Measurements from ENCODE around the gene RIF1.
"Not testable (repeated sequence)": the region's sequence is repeated elsewhere in the genome, so short reads cannot be mapped to it uniquely, and the experiment has no call there.

The RIF1 gene

GRCh38 chr2:151409601-151410484 lies at the start of gene RIF1:
TSS of gene RIF1 (plus strand) at chr2:151409902. CDS start at chr2:151410424, 522 bp downstream.
- DNase-seq = peak; percentile 89

GRCh38 chr2:151361674-151362370 lies 47.9 kb upstream of the RIF1 start:
- no peak for DNase-seq

GRCh38 chr2:151363709-151364108 lies 46.0 kb upstream of the RIF1 start:
- no peak for DNase-seq

GRCh38 chr2:151367571-151367970 lies 42.1 kb upstream of the RIF1 start:
- DNase-seq = no peak

GRCh38 chr2:151374436-151374835 lies 35.3 kb upstream of the RIF1 start:
- DNase-seq = peak; percentile 2

GRCh38 chr2:151379169-151379568 lies 30.5 kb upstream of the RIF1 start:
- DNase-seq = no peak

GRCh38 chr2:151380580-151381235 lies 29.0 kb upstream of the RIF1 start:
- no peak for DNase-seq

- DNase-seq = no peak
These were observed 28.4 kb upstream of the RIF1 start for GRCh38 chr2:151381266-151381665.

- DNase-seq = no peak
These were observed 21.7 kb upstream of the RIF1 start for GRCh38 chr2:151388011-151388410.

GRCh38 chr2:151391436-151391835 lies 18.3 kb upstream of the RIF1 start:
- no peak for DNase-seq

GRCh38 chr2:151394509-151394908 lies 15.2 kb upstream of the RIF1 start:
- no peak for DNase-seq

GRCh38 chr2:151395509-151396374 lies 14.0 kb upstream of the RIF1 start:
- DNase-seq = no peak

- DNase-seq = no peak
These were observed 9.7 kb upstream of the RIF1 start for GRCh38 chr2:151399981-151400380.

- no peak for DNase-seq
These were observed 8.6 kb upstream of the RIF1 start for GRCh38 chr2:151401149-151401548.

- no peak for DNase-seq
These were observed 5.8 kb upstream of the RIF1 start for GRCh38 chr2:151403914-151404313.

GRCh38 chr2:151405376-151405775 lies 4.3 kb upstream of the RIF1 start:
- DNase-seq = no peak

- no peak for DNase-seq
These were observed 2.4 kb upstream of the RIF1 start for GRCh38 chr2:151407281-151407680.

GRCh38 chr2:151408788-151409600 lies 708 bp upstream of the RIF1 start:
- no peak for DNase-seq

- peak; percentile 24 for DNase-seq
These were observed 758 bp downstream of the RIF1 start for GRCh38 chr2:151410485-151410834.

GRCh38 chr2:151417650-151418049 lies 7.9 kb downstream of the RIF1 start:
- no peak for DNase-seq

- not testable (repeated sequence) for DNase-seq
These were observed 12.0 kb downstream of the RIF1 start for GRCh38 chr2:151421681-151422080.

GRCh38 chr2:151422917-151423439 lies 13.3 kb downstream of the RIF1 start:
- DNase-seq = no peak
